Prostate gland (tissue), 2 donors: Measurements from ENCODE around the gene KCNK2. TPM values are rescaled to one million over a fixed set of nuclear protein-coding genes. Genes with fewer than 3 reads are reported as not detected.

Experiments
- DNase-seq: peaks from one replicate; pipeline ENCODE4 v3.0.0-alpha.2; 2019; ENCODE audit warnings: low spot score
- H3K27ac ChIP-seq, 2 donors: fragments of 200-600 bp; sonication (generic); 2 replicates each; pipeline ENCODE4 v1.5.1; 2017 to 2019
- H3K27me3 ChIP-seq: fragments of 200-600 bp; sonication (generic); replicated peaks from 2 replicates; pipeline ENCODE4 v1.5.1; 2019; ENCODE audit not compliant: insufficient read depth
- H3K36me3 ChIP-seq, 2 donors: fragments of 200-600 bp; sonication (generic); 1 replicate in 1 of 2; 2 replicates in 1 of 2; pipeline versions ENCODE4 v1.5.1 to v1.8.1; 2017 to 2019
- H3K4me1 ChIP-seq: fragments of 200-600 bp; sonication (generic); replicated peaks from 2 replicates; pipeline ENCODE4 v1.5.1; 2019
- H3K4me3 ChIP-seq, 2 donors: fragments of 200-600 bp; sonication (generic); 2 replicates each; pipeline ENCODE4 v1.5.1; 2017 to 2019
- H3K9me3 ChIP-seq: fragments of 200-600 bp; sonication (generic); 2 replicates; pipeline ENCODE4 v1.5.1; 2017
- POLR2A ChIP-seq: fragments of 450-650 bp; IDR thresholded peaks from one replicate; pipeline ENCODE4 v1.6.1; 2016; ENCODE audit warnings: antibody characterized with exemption, mild to moderate bottlenecking
- POLR2AphosphoS5 ChIP-seq: sonication (generic); formaldehyde crosslinking; IDR thresholded peaks from one replicate; pipeline ENCODE4 v1.6.1; 2017; ENCODE audit warnings: antibody characterized with exemption
- WGBS: methylation state at CpG from one replicate; pipeline ENCODE4 v1.1.5; 2018; 5-methylcytosine and 5-hydroxymethylcytosine counted together
- intact Hi-C: fragments of 100-400 bp; cut with DNase I; formaldehyde crosslinking; loops from one replicate; pipeline ENCODE4 v1.14.2; 2022
- total RNA-seq, 2 donors: library from RNA; depleted of rRNA; stranded (reverse); fragments of >200 nt; gene quantifications; one replicate each; pipeline ENCODE4 v1.1.0, GENCODE V29; 2016
- TF ChIP-seq, protein P1 (sequence below), 4 experiments: fragments of 200-600 bp in 2 of 4; fragments of 450-650 bp in 2 of 4; sonication (generic) in 2 of 4; IDR thresholded peaks; 1 replicate in 3 of 4; 2 replicates in 1 of 4; pipeline ENCODE4 v1.5.1; 2016 to 2019; ENCODE audit warnings: antibody characterized with exemption in 4 of 4, mild to moderate bottlenecking in 2 of 4, moderate library complexity in 2 of 4

Gene KCNK2
- total RNA-seq, 2 donors from 2014 or later, result 0.09 to 4.3 TPM

DNA sequence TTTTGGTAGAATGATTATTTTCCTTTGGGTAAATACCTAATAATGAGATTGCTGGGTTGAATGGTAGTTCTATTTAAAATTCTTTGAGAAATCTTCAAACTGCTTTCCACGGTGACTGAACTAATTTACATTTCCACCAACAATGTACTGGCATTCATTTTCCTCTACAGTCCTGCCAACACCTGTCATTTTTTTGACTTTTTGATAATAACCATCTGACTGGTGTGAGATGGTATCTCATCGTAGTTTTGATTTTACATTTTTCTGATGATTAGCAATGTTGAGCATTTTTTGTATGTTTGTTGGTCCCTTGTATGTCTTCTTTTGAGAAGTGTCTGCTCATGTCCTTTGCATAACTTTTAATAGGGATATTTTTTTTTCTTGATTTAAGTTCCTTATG is 23.5 kb downstream of the KCNK2 start:
- WGBS, result 81% methylated on average over 2 of the region's 2 CpGs
- no peaks in the 10 kb centered on the region for H3K36me3 ChIP-seq
- intact Hi-C loops, result no loop called here
- H3K27ac ChIP-seq, result no peak overlapping the region
- H3K4me1 ChIP-seq, result no peaks in the 10 kb centered on the region
- H3K9me3 ChIP-seq, result no peaks in the 10 kb centered on the region
- no peaks in the 10 kb centered on the region for H3K27me3 ChIP-seq
- no peak for DNase-seq
- no peak overlapping the region for H3K4me3 ChIP-seq
- TF ChIP-seq, protein P1, sequence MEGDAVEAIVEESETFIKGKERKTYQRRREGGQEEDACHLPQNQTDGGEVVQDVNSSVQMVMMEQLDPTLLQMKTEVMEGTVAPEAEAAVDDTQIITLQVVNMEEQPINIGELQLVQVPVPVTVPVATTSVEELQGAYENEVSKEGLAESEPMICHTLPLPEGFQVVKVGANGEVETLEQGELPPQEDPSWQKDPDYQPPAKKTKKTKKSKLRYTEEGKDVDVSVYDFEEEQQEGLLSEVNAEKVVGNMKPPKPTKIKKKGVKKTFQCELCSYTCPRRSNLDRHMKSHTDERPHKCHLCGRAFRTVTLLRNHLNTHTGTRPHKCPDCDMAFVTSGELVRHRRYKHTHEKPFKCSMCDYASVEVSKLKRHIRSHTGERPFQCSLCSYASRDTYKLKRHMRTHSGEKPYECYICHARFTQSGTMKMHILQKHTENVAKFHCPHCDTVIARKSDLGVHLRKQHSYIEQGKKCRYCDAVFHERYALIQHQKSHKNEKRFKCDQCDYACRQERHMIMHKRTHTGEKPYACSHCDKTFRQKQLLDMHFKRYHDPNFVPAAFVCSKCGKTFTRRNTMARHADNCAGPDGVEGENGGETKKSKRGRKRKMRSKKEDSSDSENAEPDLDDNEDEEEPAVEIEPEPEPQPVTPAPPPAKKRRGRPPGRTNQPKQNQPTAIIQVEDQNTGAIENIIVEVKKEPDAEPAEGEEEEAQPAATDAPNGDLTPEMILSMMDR (IDR thresholded peaks at IDR 0.05), result no peak
- TF ChIP-seq POLR2AphosphoS5, result no peak
- TF ChIP-seq POLR2A, result no peak

DNA sequence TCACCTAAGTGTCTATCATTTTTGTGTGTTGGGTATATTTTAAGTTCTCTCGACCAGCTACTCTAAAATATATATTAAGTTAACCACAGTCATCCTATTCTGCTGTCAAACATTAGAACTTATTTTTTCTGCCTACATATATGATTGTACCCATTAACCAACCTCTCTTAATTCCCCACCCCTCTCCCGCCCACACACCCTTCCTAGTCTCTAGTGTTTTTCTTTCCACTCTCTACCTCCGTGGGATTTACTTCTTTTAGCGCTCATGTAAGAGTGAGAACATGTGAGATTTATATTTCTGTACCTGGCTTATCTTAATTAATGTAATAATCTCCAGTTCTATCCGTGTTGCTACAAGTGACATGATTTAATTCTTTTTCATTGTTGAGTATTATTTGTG is 26.6 kb downstream of the KCNK2 start:
- H3K27me3 ChIP-seq, result no peaks in the 10 kb centered on the region
- TF ChIP-seq POLR2AphosphoS5, result no peak
- no peak for TF ChIP-seq POLR2A
- TF ChIP-seq, protein P1 (IDR thresholded peaks at IDR 0.05), result no peak
- intact Hi-C loops, result no loop called here
- 79% methylated on average over 5 of the region's 5 CpGs for WGBS
- no peak overlapping the region for H3K4me3 ChIP-seq
- H3K27ac ChIP-seq, result no peak overlapping the region
- no peaks in the 10 kb centered on the region for H3K4me1 ChIP-seq
- no peaks in the 10 kb centered on the region for H3K36me3 ChIP-seq
- no peak for DNase-seq
- H3K9me3 ChIP-seq, result no peaks in the 10 kb centered on the region

DNA sequence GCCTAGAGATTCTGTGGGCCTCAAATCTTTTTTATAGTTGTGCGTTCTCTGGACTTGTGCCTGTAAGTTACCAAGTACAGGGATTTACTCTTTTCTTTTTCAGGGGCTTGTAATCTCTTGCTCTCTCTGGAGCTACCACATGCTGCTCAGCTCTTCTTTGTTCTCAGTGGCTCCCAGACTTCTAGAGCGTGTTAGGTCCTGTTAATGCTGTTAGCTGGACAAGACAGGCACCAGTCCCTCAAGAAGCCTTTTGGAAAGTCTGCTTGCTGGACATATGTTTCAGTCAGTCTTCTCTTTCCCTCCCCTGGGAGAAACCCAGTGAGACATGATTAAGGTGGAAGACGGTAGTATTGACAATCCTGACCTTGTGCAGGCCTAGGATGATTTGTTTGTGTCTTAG is 29.4 kb downstream of the KCNK2 start:
- no peak overlapping the region for H3K27ac ChIP-seq
- WGBS, result 80% methylated on average over 3 of the region's 3 CpGs
- H3K36me3 ChIP-seq, result no peaks in the 10 kb centered on the region
- H3K4me3 ChIP-seq, result no peak overlapping the region
- TF ChIP-seq POLR2AphosphoS5 (no peak), POLR2A (no peak)
- TF ChIP-seq, protein P1 (IDR thresholded peaks at IDR 0.05), result no peak
- H3K9me3 ChIP-seq, result no peaks in the 10 kb centered on the region
- no peaks in the 10 kb centered on the region for H3K27me3 ChIP-seq
- DNase-seq, result no peak
- H3K4me1 ChIP-seq, result no peaks in the 10 kb centered on the region
- intact Hi-C loops, result no loop called here

DNA sequence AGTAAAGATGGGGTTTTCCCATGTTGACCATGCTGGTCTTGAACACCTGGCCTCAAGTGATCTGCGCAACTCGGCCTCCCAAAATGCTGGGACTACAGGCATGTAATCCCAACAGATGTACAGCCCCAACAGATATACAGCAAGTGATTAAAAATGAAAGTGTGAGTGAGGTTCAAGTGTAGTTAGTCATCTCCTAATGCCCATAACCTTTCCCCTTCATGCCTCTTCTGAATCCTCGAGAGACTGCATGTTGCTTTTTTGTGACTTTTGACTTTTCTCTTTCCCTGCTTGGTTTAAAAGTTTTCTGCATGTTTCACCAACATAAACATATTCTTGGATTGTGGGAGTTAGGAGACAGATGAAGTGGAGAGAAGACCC is 31.2 kb downstream of the KCNK2 start:
- DNase-seq, result no peak
- no peaks in the 10 kb centered on the region for H3K36me3 ChIP-seq
- intact Hi-C loops, result no loop called here
- H3K27ac ChIP-seq, result no peak overlapping the region
- H3K4me3 ChIP-seq, result no peak overlapping the region
- no peaks in the 10 kb centered on the region for H3K9me3 ChIP-seq
- no peaks in the 10 kb centered on the region for H3K4me1 ChIP-seq
- 83% methylated on average over 3 of the region's 3 CpGs for WGBS
- no peaks in the 10 kb centered on the region for H3K27me3 ChIP-seq
- TF ChIP-seq POLR2A (no peak), POLR2AphosphoS5 (no peak)
- TF ChIP-seq, protein P1 (IDR thresholded peaks at IDR 0.05), result no peak

DNA sequence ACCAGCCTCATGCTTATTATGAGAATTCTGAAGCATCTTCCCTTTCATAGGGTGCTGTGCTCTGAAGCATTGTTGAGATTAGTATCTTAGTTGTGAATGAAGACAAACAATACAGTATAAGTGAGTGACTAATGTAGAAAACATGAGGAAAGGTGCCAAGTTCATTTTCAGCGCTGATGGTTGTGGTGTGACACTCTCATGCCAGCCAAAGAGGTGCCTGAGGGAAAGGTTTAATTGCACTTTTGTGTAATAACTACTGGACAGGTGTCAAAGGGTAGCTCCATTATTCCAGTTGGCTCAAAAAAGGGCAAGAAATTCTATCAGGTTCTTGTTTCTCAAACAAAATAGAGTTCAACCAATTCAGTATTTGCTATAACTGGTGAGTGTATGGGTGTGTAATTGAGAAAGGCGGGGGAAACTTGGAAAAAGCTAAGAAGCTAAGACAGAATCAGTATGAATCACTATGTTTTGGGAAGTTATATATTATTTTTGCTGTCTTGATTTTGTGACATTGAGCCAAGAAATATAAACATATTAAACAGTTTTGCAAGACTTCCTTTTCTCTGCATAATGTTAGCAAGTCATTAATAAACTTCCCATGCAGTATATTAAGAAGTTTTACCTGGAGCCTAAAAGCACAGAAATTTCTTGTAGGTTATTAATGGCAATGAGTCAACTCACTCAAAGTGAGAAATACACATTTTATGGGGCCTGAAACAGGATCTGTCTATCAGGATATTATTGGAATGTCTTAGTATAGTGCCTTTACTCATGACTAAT is 31.8 kb downstream of the KCNK2 start:
- H3K9me3 ChIP-seq, result no peaks in the 10 kb centered on the region

More for the DNA sequence above, 31.8 kb downstream of the KCNK2 start:
- DNase-seq, result no peak
- 38% methylated on average over 2 of the region's 2 CpGs for WGBS
- TF ChIP-seq, protein P1 (IDR thresholded peaks at IDR 0.05), result no peak
- no peak for TF ChIP-seq POLR2A
- Histone ChIP-seq H3K27me3 (no peaks in the 10 kb centered on the region), H3K27ac (no peak overlapping the region), H3K4me1 (no peaks in the 10 kb centered on the region), H3K4me3 (no peak overlapping the region), H3K36me3 (no peaks in the 10 kb centered on the region)
- intact Hi-C loops, result no loop called here
